ENCODE measurements around the gene TAF5L.
"Not testable (repeated sequence)": the region's sequence is repeated elsewhere in the genome, so short reads cannot be mapped to it uniquely, and the experiment has no call there.

Gene TAF5L

DNA sequence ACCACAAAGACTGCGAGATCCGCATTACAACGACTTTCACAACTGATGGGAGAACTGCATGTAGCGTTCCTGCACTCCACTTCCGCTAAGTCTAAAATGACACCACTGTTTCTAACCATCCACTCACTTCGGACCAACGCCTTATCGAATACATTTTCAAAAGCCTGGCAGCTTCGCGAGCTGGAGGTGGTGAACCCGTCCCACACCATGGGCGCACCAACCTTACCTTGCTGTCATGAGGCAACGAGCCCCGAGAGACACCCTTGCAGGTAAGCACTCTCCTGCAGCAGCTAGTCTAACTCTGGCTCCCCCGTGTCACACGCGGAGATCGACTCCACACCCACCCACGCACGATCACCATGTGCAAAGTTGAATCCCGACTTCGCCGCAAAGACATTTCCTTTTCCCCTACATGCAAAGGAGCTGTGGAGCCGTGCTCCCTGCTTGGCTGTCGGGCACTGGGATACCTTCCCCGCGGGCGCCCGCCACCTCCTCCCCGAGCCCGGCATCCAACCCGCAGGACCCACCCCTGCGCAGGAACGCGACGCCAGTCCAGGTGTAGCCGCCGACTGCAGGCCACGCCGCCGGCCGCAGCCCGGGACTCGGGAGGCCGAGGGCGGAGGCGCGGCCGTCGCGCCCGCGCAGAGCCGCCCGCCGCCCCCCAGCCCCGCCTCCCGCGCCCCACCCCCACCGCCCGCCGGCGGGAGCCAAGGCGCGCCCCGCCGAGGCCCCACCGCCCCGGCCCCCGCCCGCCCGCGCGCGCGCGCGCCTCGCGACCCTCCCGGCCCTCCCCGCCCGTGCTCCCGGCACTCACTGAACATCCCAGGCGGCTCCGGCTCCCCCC is 629 bp downstream of the TAF5L start:
- H3K9me3 ChIP-seq (ENCODE audit: control insufficient read depth in 1 of 2, low read length in 2 of 2) = no peaks in the 10 kb centered on the region
- H3K4me3 ChIP-seq (ENCODE audit: low read depth in 1 of 2, low read length in 2 of 2) = peak overlapping the region; percentile 91 to 98
- H3K27ac ChIP-seq (ENCODE audit: low read depth, low read length) = peak overlapping the region; percentile 70
- peaks cover 23 to 29% of the 10 kb centered on the region in 2 donors for H3K4me1 ChIP-seq (ENCODE audit: control insufficient read depth in 1 of 2, insufficient read depth in 2 of 2, low read length in 2 of 2)
- peaks cover 0 to 3% of the 10 kb centered on the region in 2 donors for H3K36me3 ChIP-seq (ENCODE audit: control insufficient read depth in 1 of 2, insufficient read depth in 2 of 2, low read length in 2 of 2)
- H3K9ac ChIP-seq (ENCODE audit: low read depth in 1 of 2, low read length in 2 of 2) = peak overlapping the region; percentile 72 to 76
- H3K27me3 ChIP-seq (ENCODE audit: control insufficient read depth in 1 of 2, insufficient read depth in 2 of 2, low read length in 2 of 2) = no peaks in the 10 kb centered on the region

DNA sequence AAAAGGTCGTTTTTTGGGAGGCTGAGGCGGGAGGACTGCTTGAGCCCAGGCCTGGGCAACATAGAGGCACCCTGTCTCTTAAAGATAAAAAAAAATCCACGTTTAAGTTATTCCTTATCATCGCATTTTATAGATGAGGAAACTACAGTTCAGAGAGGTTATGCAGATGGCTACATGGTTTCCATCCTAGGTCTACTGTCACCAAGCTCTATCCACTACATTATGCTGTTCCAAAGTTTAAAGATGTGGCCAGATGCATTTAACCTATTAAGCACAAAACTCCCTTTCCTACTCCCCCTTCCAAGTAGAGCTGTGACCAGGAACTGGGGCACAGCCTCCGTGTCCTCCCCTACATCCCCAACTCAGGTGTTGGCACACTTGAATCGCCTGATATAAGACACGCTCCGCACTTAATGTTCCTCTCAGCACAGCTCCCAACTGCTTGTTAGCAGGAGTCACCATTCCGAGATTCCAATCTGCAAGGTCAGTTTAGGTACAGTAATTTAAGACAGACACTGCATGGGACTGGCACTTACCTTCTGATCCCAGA is 1.3 kb downstream of the TAF5L start:
- Histone ChIP-seq H3K9ac (ENCODE audit: low read depth in 1 of 2, low read length in 2 of 2) (peak overlapping the region; percentile 72 to 76), H3K4me1 (ENCODE audit: control insufficient read depth in 1 of 2, insufficient read depth in 2 of 2, low read length in 2 of 2) (peaks cover 24 to 29% of the 10 kb centered on the region in 2 donors), H3K27ac (ENCODE audit: low read depth, low read length) (no peak overlapping the region), H3K36me3 (ENCODE audit: control insufficient read depth in 1 of 2, insufficient read depth in 2 of 2, low read length in 2 of 2) (peaks cover 0 to 3% of the 10 kb centered on the region in 2 donors), H3K27me3 (ENCODE audit: control insufficient read depth in 1 of 2, insufficient read depth in 2 of 2, low read length in 2 of 2) (no peaks in the 10 kb centered on the region), H3K4me3 (ENCODE audit: low read depth in 1 of 2, low read length in 2 of 2) (peak overlapping the region; percentile 91 to 98), H3K9me3 (ENCODE audit: control insufficient read depth in 1 of 2, low read length in 2 of 2) (no peaks in the 10 kb centered on the region)

DNA sequence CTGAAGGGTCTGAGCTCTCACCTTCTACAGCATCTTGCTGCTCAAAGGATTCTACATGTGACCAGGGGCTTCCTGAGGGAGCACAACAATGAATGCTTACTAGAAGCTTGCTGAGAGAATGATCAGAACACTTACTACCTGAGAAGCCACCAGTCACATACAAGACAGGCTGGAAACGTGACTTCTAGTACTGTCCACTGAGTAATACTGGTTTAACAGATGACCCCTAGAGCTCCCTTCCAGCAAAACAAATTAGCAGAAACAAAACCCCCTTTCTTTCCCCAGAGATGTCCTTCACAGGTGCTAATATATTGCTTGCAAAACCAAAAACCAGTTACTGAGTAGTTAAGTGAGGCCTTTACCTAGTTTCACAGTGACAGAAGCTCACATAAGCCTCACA is 2.1 kb downstream of the TAF5L start:
- no peaks in the 10 kb centered on the region for H3K27me3 ChIP-seq (ENCODE audit: control insufficient read depth in 1 of 2, insufficient read depth in 2 of 2, low read length in 2 of 2)
- peak overlapping the region in 1 of 2 donors; percentile 91 for H3K4me3 ChIP-seq (ENCODE audit: low read depth in 1 of 2, low read length in 2 of 2)
- H3K36me3 ChIP-seq (ENCODE audit: control insufficient read depth in 1 of 2, insufficient read depth in 2 of 2, low read length in 2 of 2) = peaks cover 0 to 3% of the 10 kb centered on the region in 2 donors
- no peak overlapping the region for H3K9ac ChIP-seq (ENCODE audit: low read depth in 1 of 2, low read length in 2 of 2)
- H3K27ac ChIP-seq (ENCODE audit: low read depth, low read length) = no peak overlapping the region
- H3K9me3 ChIP-seq (ENCODE audit: control insufficient read depth in 1 of 2, low read length in 2 of 2) = no peaks in the 10 kb centered on the region
- peaks cover 27 to 29% of the 10 kb centered on the region in 2 donors for H3K4me1 ChIP-seq (ENCODE audit: control insufficient read depth in 1 of 2, insufficient read depth in 2 of 2, low read length in 2 of 2)

DNA sequence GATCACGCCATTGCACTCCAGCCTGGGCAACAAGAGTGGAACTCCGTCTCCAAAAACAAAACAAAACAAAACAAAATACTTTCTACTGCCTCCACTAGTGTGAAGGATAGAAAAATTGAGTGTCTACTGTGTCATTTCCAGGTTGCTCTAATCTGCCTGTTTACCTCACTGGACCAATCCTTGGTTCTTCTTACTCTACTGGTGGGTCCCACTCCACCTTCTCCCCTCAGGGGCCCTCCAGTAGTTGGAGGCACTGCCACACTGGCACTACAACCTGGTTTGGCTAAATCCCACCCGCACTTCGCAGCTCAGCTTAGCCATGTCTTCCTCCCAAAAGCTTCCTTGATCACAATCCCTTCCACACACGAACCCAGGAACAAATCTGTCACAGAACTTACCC is 2.7 kb downstream of the TAF5L start:
- H3K4me3 ChIP-seq (ENCODE audit: low read depth in 1 of 2, low read length in 2 of 2) = no peak overlapping the region
- no peaks in the 10 kb centered on the region for H3K36me3 ChIP-seq (ENCODE audit: control insufficient read depth in 1 of 2, insufficient read depth in 2 of 2, low read length in 2 of 2)
- no peak overlapping the region for H3K9ac ChIP-seq (ENCODE audit: low read depth in 1 of 2, low read length in 2 of 2)
- H3K27ac ChIP-seq (ENCODE audit: low read depth, low read length) = no peak overlapping the region
- no peaks in the 10 kb centered on the region for H3K9me3 ChIP-seq (ENCODE audit: control insufficient read depth in 1 of 2, low read length in 2 of 2)
- no peaks in the 10 kb centered on the region for H3K27me3 ChIP-seq (ENCODE audit: control insufficient read depth in 1 of 2, insufficient read depth in 2 of 2, low read length in 2 of 2)
- H3K4me1 ChIP-seq (ENCODE audit: control insufficient read depth in 1 of 2, insufficient read depth in 2 of 2, low read length in 2 of 2) = peaks cover 27 to 29% of the 10 kb centered on the region in 2 donors

DNA sequence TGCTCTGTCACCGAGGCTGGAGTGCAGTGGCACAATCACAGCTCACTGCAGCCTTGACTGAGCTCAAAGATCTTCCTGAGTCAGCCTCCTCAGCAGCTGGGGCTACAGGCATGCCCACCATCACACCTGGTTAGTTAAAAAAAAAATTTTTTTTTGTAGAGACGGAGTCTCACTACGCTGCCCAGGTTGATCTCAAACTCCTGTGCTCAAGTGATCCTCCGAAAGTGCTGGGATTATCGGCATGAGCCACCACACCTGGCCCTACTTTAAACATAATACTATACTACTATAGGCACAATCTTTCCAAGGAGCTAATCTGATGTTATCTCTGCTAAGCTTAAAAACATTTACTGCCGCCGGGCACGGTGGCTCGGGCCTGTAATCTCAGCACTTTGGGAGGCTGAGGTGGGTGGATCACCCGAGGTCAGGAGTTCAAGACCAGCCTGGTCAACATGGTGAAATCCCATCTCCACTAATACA is 3.2 kb downstream of the TAF5L start:
- H3K27ac ChIP-seq (ENCODE audit: low read depth, low read length); H3K36me3 ChIP-seq (ENCODE audit: control insufficient read depth in 1 of 2, insufficient read depth in 2 of 2, low read length in 2 of 2); H3K27me3 ChIP-seq (ENCODE audit: control insufficient read depth in 1 of 2, insufficient read depth in 2 of 2, low read length in 2 of 2); H3K9me3 ChIP-seq (ENCODE audit: control insufficient read depth in 1 of 2, low read length in 2 of 2); H3K4me3 ChIP-seq (ENCODE audit: low read depth in 1 of 2, low read length in 2 of 2); H3K9ac ChIP-seq (ENCODE audit: low read depth in 1 of 2, low read length in 2 of 2): not testable (repeated sequence)
- peaks cover 27 to 29% of the 10 kb centered on the region in 2 donors for H3K4me1 ChIP-seq (ENCODE audit: control insufficient read depth in 1 of 2, insufficient read depth in 2 of 2, low read length in 2 of 2)

DNA sequence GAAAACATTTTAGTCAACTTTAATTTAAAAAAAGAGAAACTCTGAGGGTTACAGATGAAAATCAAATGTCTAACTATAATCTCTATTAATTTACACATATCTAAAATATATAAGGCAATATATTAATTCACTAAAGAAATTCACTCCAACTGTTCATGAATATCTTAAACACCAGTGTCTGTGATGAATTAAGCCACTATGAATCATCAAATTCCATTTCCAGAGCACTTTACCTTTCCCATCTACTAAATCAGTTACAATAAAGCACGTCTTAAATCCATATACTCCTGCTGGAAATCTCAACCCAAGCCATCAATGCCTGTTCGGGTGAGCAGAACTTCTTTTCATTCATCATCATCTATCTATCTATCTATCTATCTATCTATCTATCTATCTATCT is 4.3 kb downstream of the TAF5L start:
- no peak overlapping the region for H3K9ac ChIP-seq (ENCODE audit: low read depth in 1 of 2, low read length in 2 of 2)
- H3K4me3 ChIP-seq (ENCODE audit: low read depth in 1 of 2, low read length in 2 of 2) = no peak overlapping the region
- H3K4me1 ChIP-seq (ENCODE audit: control insufficient read depth in 1 of 2, insufficient read depth in 2 of 2, low read length in 2 of 2) = peaks cover 19 to 21% of the 10 kb centered on the region in 2 donors

DNA sequence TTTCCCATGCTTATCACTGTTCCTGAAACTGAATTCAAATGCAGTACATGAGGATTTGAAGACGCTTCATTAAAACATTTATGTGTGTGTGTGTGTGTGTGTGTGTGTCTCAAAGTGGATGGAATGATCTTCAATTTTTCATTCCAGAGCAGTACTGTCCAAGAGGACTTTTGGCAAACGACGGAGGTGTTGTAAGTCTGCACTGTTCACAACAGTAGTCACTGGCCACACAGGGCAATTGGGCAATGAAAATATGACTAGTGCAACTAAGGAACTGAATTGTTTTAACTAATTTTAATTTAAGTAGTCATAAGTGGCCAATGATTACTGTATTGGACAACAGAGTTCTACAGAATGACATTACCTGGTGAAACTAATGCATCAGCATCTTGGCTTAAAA is 5.0 kb downstream of the TAF5L start:
- H3K9me3 ChIP-seq (ENCODE audit: control insufficient read depth in 1 of 2, low read length in 2 of 2) = no peaks in the 10 kb centered on the region
- H3K36me3 ChIP-seq (ENCODE audit: control insufficient read depth in 1 of 2, insufficient read depth in 2 of 2, low read length in 2 of 2) = no peaks in the 10 kb centered on the region
- no peak overlapping the region for H3K27ac ChIP-seq (ENCODE audit: low read depth, low read length)
- no peak overlapping the region for H3K4me3 ChIP-seq (ENCODE audit: low read depth in 1 of 2, low read length in 2 of 2)
- peaks cover 19% of the 10 kb centered on the region in 2 donors for H3K4me1 ChIP-seq (ENCODE audit: control insufficient read depth in 1 of 2, insufficient read depth in 2 of 2, low read length in 2 of 2)
- no peaks in the 10 kb centered on the region for H3K27me3 ChIP-seq (ENCODE audit: control insufficient read depth in 1 of 2, insufficient read depth in 2 of 2, low read length in 2 of 2)
- no peak overlapping the region for H3K9ac ChIP-seq (ENCODE audit: low read depth in 1 of 2, low read length in 2 of 2)

More for the DNA sequence above, 4.3 kb downstream of the TAF5L start:
- H3K36me3 ChIP-seq (ENCODE audit: control insufficient read depth in 1 of 2, insufficient read depth in 2 of 2, low read length in 2 of 2) = no peaks in the 10 kb centered on the region
- H3K27me3 ChIP-seq (ENCODE audit: control insufficient read depth in 1 of 2, insufficient read depth in 2 of 2, low read length in 2 of 2) = no peaks in the 10 kb centered on the region
- H3K9me3 ChIP-seq (ENCODE audit: control insufficient read depth in 1 of 2, low read length in 2 of 2) = no peaks in the 10 kb centered on the region
- H3K27ac ChIP-seq (ENCODE audit: low read depth, low read length) = no peak overlapping the region

DNA sequence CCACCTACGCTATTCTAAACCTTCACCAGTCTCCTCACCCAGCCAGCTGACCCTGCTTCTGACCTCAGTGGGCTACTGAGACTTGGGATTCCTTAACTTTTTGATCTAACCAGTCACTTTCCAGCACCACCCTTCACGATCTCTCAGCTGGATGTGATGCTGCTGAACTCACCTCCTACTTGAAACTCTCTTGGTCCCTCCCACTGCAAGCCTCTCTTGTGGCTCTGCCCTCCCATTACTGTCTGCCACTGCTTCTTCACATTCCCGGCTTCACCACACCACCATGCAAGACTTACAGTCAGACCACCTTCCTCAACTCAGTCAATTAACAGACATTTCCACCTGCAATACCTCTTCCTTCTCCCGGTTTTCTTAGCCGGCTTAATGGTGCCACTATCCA is 6.3 kb downstream of the TAF5L start:
- Histone ChIP-seq H3K4me1 (ENCODE audit: control insufficient read depth in 1 of 2, insufficient read depth in 2 of 2, low read length in 2 of 2) (peaks cover 12 to 15% of the 10 kb centered on the region in 2 donors), H3K27me3 (ENCODE audit: control insufficient read depth in 1 of 2, insufficient read depth in 2 of 2, low read length in 2 of 2) (no peaks in the 10 kb centered on the region), H3K9me3 (ENCODE audit: control insufficient read depth in 1 of 2, low read length in 2 of 2) (no peaks in the 10 kb centered on the region), H3K4me3 (ENCODE audit: low read depth in 1 of 2, low read length in 2 of 2) (no peak overlapping the region), H3K36me3 (ENCODE audit: control insufficient read depth in 1 of 2, insufficient read depth in 2 of 2, low read length in 2 of 2) (no peaks in the 10 kb centered on the region), H3K27ac (ENCODE audit: low read depth, low read length) (no peak overlapping the region), H3K9ac (ENCODE audit: low read depth in 1 of 2, low read length in 2 of 2) (no peak overlapping the region)

DNA sequence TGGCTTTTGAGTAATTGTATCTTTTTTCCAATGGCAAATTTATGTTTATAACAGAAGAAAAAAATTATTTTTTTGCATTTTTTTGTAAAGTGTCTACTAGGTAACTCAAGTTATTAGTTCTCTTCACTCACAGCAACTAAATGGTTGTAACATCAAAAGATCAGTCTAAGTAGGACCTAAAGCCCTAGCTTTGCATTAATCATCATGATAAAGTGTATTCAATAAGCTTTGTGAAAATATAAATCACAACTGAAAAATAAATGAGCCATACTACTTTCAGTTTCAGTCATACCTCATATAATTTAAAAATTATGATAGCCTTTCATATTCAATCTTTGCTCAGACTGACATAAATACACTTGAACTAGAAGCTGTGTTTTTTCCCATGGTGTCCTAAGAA is 6.9 kb downstream of the TAF5L start:
- H3K27ac ChIP-seq (ENCODE audit: low read depth, low read length) = no peak overlapping the region
- peaks cover 6 to 9% of the 10 kb centered on the region in 2 donors for H3K4me1 ChIP-seq (ENCODE audit: control insufficient read depth in 1 of 2, insufficient read depth in 2 of 2, low read length in 2 of 2)
- no peak overlapping the region for H3K4me3 ChIP-seq (ENCODE audit: low read depth in 1 of 2, low read length in 2 of 2)
- no peaks in the 10 kb centered on the region for H3K27me3 ChIP-seq (ENCODE audit: control insufficient read depth in 1 of 2, insufficient read depth in 2 of 2, low read length in 2 of 2)
- peaks cover 0 to 5% of the 10 kb centered on the region in 2 donors for H3K36me3 ChIP-seq (ENCODE audit: control insufficient read depth in 1 of 2, insufficient read depth in 2 of 2, low read length in 2 of 2)
- no peaks in the 10 kb centered on the region for H3K9me3 ChIP-seq (ENCODE audit: control insufficient read depth in 1 of 2, low read length in 2 of 2)
- H3K9ac ChIP-seq (ENCODE audit: low read depth in 1 of 2, low read length in 2 of 2) = no peak overlapping the region

DNA sequence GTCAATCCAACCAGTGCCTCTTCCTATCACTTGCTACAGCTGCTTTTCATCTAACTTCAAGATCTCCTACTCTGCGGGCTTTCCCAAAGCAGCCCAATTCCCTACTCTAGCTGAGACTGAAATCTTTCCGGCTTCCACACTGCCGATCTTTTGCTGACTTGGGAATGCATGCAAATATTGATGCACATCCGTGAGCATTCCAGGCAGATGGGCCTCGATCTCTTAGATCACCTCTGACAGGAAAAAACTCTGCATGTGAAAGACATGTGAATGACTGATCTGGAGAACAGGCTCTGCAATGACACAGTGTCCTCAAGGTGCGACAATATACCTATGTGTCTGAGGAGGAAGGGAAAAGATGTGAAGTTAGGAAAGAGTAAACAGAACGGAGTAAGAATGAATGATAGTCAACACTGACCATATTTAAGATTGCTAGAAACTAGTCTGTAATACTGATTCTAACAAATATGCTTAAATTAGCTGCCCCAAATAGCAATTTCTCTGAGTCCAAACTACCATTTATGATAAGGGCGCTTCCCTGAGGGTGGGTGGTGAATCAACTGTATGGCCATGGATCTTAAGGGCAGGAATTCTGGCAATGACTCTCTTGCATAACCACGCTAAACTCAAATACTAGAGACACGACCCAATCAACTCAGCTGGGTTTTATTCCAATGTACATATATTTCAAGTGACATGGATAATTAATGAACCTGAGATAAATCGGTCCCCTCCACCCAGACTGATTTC is 8.4 kb downstream of the TAF5L start:
- H3K9me3 ChIP-seq (ENCODE audit: control insufficient read depth in 1 of 2, low read length in 2 of 2) = no peaks in the 10 kb centered on the region
- no peak overlapping the region for H3K4me3 ChIP-seq (ENCODE audit: low read depth in 1 of 2, low read length in 2 of 2)
- H3K4me1 ChIP-seq (ENCODE audit: control insufficient read depth in 1 of 2, insufficient read depth in 2 of 2, low read length in 2 of 2) = peaks cover 0 to 4% of the 10 kb centered on the region in 2 donors
- no peak overlapping the region for H3K9ac ChIP-seq (ENCODE audit: low read depth in 1 of 2, low read length in 2 of 2)
- H3K27me3 ChIP-seq (ENCODE audit: control insufficient read depth in 1 of 2, insufficient read depth in 2 of 2, low read length in 2 of 2) = no peaks in the 10 kb centered on the region
- H3K27ac ChIP-seq (ENCODE audit: low read depth, low read length) = no peak overlapping the region
- peaks cover 4 to 17% of the 10 kb centered on the region in 2 donors for H3K36me3 ChIP-seq (ENCODE audit: control insufficient read depth in 1 of 2, insufficient read depth in 2 of 2, low read length in 2 of 2)
